Chondrocyte (in vitro differentiated cells): ENCODE measurements around the gene ALPK3. TPM values are rescaled to one million over a fixed set of nuclear protein-coding genes. Genes with fewer than 3 reads are reported as not detected.

Source experiments
- DNase-seq: peaks from one replicate; pipeline ENCODE4 v3.0.0; 2021; ENCODE audit warnings: mixed read lengths, low spot score
- H3K27ac Mint-ChIP-seq: one replicate; pipeline ENCODE4 v1.8.0; 2021; ENCODE audit warnings: mild to moderate bottlenecking, moderate library complexity, mixed read lengths; ENCODE audit not compliant: unreplicated experiment
- H3K27me3 Mint-ChIP-seq: 2 replicates; pipeline ENCODE4 v1.8.0; 2021; ENCODE audit warnings: low read depth, mixed read lengths
- H3K36me3 Mint-ChIP-seq: 2 replicates; pipeline ENCODE4 v1.8.0; 2021; ENCODE audit warnings: low read depth, mixed read lengths
- H3K4me1 Mint-ChIP-seq: 2 replicates; pipeline ENCODE4 v1.8.0; 2021; ENCODE audit warnings: low read depth, mild to moderate bottlenecking, mixed read lengths
- H3K4me3 Mint-ChIP-seq: one replicate; pipeline ENCODE4 v1.8.0; 2021; ENCODE audit warnings: mild to moderate bottlenecking, moderate library complexity, mixed read lengths; ENCODE audit not compliant: unreplicated experiment
- H3K9me3 Mint-ChIP-seq: 2 replicates; pipeline ENCODE4 v1.8.0; 2021; ENCODE audit warnings: low read depth, mixed read lengths
- CTCF ChIP-seq: fragments of 200-600 bp; sonication (generic); IDR thresholded peaks from 2 replicates; pipeline ENCODE4 v1.5.0; 2021; ENCODE audit warnings: antibody characterized with exemption, mild to moderate bottlenecking, moderate library complexity
- total RNA-seq: library from RNA; stranded (reverse); gene quantifications from 3 replicates; pipeline ENCODE4 v1.2.1, GENCODE V29; 2021

The ALPK3 gene
- total RNA-seq, 1 donor from 2014 or later, result 6.4 TPM

GRCh38 chr15:84911879-84912660 is 94.9 kb downstream of the ALPK3 start:
- no peak for TF ChIP-seq CTCF
- peaks cover 57% of the 10 kb centered on the region for H3K4me1 Mint-ChIP-seq
- H3K9me3 Mint-ChIP-seq, result no peaks in the 10 kb centered on the region
- no peak for DNase-seq
- no peaks in the 10 kb centered on the region for H3K27me3 Mint-ChIP-seq
- H3K36me3 Mint-ChIP-seq, result no peaks in the 10 kb centered on the region
- no peak overlapping the region for H3K4me3 Mint-ChIP-seq
- peak overlapping the region; percentile 98 for H3K27ac Mint-ChIP-seq

GRCh38 chr15:84913360-84913723 is 96.2 kb downstream of the ALPK3 start:
- Mint-ChIP-seq H3K4me3 (no peak overlapping the region), H3K4me1 (peaks cover 64% of the 10 kb centered on the region), H3K9me3 (no peaks in the 10 kb centered on the region), H3K36me3 (no peaks in the 10 kb centered on the region), H3K27ac (peak overlapping the region; percentile 98), H3K27me3 (no peaks in the 10 kb centered on the region)
- TF ChIP-seq CTCF, result no peak
- no peak for DNase-seq

- no peak for TF ChIP-seq CTCF
- peak overlapping the region; percentile 100 for H3K27ac Mint-ChIP-seq
Observed at GRCh38 chr15:84914351-84914750, 97.2 kb downstream of the ALPK3 start.

GRCh38 chr15:84914909-84915605 is 97.9 kb downstream of the ALPK3 start:
- TF ChIP-seq CTCF, result no peak
- DNase-seq, result no peak
- Mint-ChIP-seq H3K4me3 (peak overlapping the region; percentile 56), H3K36me3 (no peaks in the 10 kb centered on the region), H3K4me1 (peaks cover 61% of the 10 kb centered on the region), H3K27ac (peak overlapping the region; percentile 100), H3K27me3 (no peaks in the 10 kb centered on the region), H3K9me3 (no peaks in the 10 kb centered on the region)

More at GRCh38 chr15:84914351-84914750, 97.2 kb downstream of the ALPK3 start:
- no peak for DNase-seq
- no peaks in the 10 kb centered on the region for H3K27me3 Mint-ChIP-seq
- H3K36me3 Mint-ChIP-seq, result no peaks in the 10 kb centered on the region
- peaks cover 61% of the 10 kb centered on the region for H3K4me1 Mint-ChIP-seq
- H3K4me3 Mint-ChIP-seq, result no peak overlapping the region
- no peaks in the 10 kb centered on the region for H3K9me3 Mint-ChIP-seq

GRCh38 chr15:84915606-84915958 is 98.4 kb downstream of the ALPK3 start:
- no peaks in the 10 kb centered on the region for H3K27me3 Mint-ChIP-seq
- no peaks in the 10 kb centered on the region for H3K9me3 Mint-ChIP-seq
- peak overlapping the region; percentile 24 for H3K4me3 Mint-ChIP-seq
- H3K36me3 Mint-ChIP-seq, result no peaks in the 10 kb centered on the region
- no peak for DNase-seq
- H3K4me1 Mint-ChIP-seq, result peaks cover 60% of the 10 kb centered on the region
- no peak for TF ChIP-seq CTCF
- peak overlapping the region; percentile 100 for H3K27ac Mint-ChIP-seq
